Skeletal muscle cell (primary cell): ENCODE data around the gene LTBP2.

Experiments used
- DNase-seq: peaks from one replicate; pipeline ENCODE4 v3.0.0-alpha.2; 2010; ENCODE audit warnings: low read depth
- H3K4me3 ChIP-seq: 2 replicates; pipeline ENCODE4 v1.5.1; 2011; ENCODE audit warnings: low read depth, mild to moderate bottlenecking, control low read depth, low read length, moderate library complexity

Gene LTBP2

GRCh38 chr14:74577948-74578275 is 34.1 kb downstream of the LTBP2 start:
- no peak overlapping the region for H3K4me3 ChIP-seq
- no peak for DNase-seq

DNA sequence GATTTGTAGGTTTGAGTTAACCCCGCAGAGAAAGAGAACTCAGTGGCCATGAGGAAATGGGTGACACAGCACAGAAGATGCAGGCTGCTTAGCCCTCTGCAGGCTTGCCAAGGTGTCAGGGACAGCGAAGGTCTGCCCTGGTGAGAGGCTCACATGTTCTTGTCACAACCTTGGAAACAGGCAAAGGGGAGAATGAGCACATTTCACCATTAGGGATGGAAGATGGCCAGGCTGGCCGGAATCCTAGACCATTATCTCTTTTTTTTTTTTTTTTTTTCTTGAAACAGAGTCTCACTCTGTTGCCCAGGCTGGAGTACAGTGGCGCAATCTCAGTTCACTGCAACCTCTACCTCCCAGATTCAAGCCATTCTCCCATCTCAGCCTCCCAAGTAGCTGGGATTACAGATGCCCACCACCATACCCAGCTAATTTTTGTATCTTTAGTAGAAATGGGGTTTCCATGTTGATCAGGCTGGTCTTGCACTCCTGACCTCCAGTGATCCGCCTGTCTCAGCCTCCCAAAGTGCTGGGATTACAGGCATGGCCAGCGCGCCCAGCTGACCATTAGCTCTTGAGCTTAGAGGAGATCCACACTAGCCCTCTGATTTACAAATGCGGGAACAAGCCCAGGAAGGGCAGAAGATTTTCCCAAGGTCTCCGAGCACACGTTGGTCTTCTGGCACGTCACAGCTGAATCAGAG is 34.6 kb downstream of the LTBP2 start:
- no peak overlapping the region for H3K4me3 ChIP-seq
- no peak for DNase-seq

DNA sequence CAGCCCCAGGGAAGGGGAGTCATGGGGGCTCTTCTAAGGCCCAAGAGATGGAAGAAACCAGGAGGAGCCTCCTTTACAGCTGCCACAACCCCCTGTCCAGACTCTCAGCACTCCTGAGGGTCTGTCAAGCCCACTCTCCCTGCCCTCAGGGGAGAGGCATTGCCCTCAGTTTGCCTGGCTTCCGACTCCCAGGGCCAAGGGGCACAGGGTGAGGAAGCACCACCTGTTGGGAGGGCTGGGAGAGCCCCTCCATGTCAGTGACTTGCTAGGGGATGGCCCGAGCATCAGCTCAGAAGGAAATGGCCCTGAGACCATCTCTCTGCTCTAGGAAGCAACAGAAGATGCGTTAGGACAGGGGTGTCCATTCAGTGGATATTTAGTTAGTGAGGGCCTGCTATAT is 36.1 kb downstream of the LTBP2 start:
- H3K4me3 ChIP-seq, result no peak overlapping the region

GRCh38 chr14:74575507-74575906 is 36.5 kb downstream of the LTBP2 start:
- DNase-seq, result no peak
- no peak overlapping the region for H3K4me3 ChIP-seq

More for the DNA sequence above, 36.1 kb downstream of the LTBP2 start:
- DNase-seq, result no peak

DNA sequence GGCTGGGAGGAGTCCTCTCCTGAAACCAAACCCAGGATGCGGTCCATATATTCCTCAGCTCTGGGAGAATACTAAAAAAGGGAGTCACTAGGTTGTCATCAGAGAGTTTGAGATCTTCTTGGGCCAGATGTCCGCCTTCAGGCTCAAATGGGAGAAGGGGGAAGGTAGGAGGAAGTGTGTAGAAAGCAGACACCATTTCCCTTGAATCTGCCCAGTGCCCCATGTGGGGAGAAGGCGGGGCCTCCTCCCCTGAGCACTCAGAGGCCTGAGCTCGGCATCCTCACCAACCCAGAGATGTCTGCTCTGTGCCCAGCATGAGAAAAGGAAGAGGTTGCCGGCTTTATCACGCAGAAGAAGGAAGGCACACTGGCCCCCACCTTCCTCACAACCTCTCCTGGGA is 37.3 kb downstream of the LTBP2 start:
- DNase-seq, result no peak
- H3K4me3 ChIP-seq, result no peak overlapping the region

DNA sequence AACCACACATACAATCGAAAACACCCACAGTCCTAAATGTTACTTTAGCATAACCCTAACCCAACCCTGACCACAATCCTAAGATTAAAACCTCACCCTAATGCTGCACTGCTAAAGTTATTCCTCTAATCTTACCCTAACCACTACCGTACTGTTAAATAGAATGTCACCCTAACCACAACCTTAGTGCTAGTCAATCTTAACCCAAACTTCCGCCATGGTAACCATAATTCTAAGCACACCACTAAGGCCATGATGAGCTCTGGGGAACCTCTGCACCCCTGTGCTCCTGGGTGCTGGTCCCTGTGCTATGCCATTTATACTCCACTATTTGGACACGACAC is 38.0 kb downstream of the LTBP2 start:
- DNase-seq, result no peak
- no peak overlapping the region for H3K4me3 ChIP-seq

DNA sequence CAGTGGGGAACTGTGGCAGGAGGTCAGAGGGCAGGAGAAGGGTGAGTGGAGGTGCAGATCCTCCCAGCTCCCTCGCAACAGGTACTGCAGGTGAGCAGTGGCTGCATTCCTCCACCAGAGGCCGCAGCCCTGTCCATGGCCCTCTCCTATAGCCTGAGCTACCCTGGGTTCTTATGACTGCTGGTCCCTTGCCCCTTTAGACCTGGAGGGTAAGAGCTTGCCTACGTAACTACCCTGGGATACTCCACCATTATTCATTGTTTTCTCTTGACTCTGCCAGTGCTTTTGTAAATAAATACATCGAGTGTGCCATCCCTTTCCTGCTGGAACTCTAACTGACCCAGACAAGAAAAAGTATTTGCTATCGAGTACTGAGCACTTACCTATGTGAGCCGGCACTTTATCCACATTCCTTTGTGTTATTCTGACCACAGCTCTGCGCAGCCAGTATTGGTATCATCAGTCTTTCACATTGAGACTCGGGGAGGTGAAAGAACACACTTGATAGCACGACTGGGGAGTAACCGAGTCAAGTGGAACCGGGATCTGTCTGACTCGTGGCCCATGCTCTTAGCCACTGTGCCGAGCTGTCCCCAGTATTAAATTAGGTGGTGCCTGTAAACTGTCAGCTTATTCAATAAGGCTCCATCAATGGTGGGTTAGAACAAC is 38.5 kb downstream of the LTBP2 start:
- no peak overlapping the region for H3K4me3 ChIP-seq
- DNase-seq, result no peak

DNA sequence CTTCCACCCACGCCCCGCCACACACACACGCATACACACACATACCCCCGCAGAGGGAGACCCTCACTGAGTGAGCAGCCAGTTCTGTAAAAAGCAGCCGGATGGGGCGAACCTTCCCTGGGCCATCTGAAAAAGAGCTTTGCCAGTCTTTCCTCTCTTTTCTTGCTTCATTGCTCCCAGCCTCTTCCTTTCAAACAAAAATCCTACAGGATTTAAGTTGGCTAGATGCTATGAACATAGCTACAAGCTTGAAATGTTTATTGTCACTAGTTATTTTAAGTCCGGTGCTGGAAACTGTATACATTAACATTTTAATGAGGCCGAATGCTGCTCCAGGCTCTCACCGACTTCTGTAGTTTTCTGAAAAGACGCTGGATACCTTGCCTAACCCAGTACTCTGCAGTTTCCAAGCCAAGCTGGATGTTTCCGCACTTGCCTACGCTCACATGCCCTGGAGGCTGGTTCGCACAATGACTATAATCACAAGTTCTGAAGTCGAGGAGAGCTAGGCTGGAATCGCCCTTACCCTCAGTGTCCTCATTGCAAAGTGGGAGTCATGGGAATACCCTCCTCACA is 39.2 kb downstream of the LTBP2 start:
- no peak for DNase-seq

GRCh38 chr14:74571901-74572725 is 39.9 kb downstream of the LTBP2 start:
- peak overlapping the region; percentile 18 for H3K4me3 ChIP-seq
- peak; percentile 98 for DNase-seq

More for the DNA sequence above, 39.2 kb downstream of the LTBP2 start:
- peak overlapping the region; percentile 18 for H3K4me3 ChIP-seq

DNA sequence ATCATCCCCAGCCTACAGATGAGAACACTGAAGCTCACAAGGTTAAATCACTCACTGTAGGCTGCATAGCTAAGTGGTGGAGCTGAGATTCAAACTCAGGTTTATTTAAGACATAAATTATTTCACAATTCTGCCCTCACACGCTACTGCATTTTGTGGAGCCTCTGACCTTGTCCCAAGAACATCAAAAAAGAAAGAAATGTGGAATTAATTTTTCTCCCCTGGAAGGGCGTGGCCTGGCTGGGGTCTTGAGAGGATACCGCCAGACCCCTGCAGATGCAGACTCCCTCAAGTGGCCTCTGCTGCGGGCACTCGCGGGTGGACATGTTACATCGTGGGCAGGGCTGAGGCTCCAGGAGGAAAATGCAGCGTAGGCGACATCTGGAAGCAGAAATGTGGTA is 40.6 kb downstream of the LTBP2 start:
- H3K4me3 ChIP-seq, result peak overlapping the region; percentile 28
- no peak for DNase-seq

GRCh38 chr14:74570696-74571095 is 41.3 kb downstream of the LTBP2 start:
- H3K4me3 ChIP-seq, result no peak overlapping the region

GRCh38 chr14:74569806-74570591 is 42.0 kb downstream of the LTBP2 start:
- H3K4me3 ChIP-seq, result no peak overlapping the region
- DNase-seq, result no peak

More at GRCh38 chr14:74570696-74571095, 41.3 kb downstream of the LTBP2 start:
- DNase-seq, result no peak

GRCh38 chr14:74569387-74569786 is 42.6 kb downstream of the LTBP2 start:
- H3K4me3 ChIP-seq, result no peak overlapping the region
- no peak for DNase-seq

- no peak for DNase-seq
- H3K4me3 ChIP-seq, result no peak overlapping the region
Measured at GRCh38 chr14:74568911-74569310, 43.1 kb downstream of the LTBP2 start.

DNA sequence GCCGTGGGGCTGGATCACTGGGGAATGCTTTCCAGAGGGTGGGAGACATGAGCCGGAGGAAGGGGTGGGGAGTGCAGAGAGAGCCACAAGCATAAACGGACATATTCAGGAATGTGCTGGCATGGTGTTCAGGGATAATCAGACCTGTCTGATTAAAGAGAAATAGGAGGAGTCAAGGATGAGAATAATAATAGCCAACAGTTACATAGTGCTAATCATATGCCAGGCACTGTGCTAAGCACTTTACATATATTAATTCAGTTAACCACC is 43.7 kb downstream of the LTBP2 start:
- H3K4me3 ChIP-seq, result no peak overlapping the region
- no peak for DNase-seq

- no peak overlapping the region for H3K4me3 ChIP-seq
- DNase-seq, result no peak
Measured at GRCh38 chr14:74567646-74568379, 44.2 kb downstream of the LTBP2 start.

DNA sequence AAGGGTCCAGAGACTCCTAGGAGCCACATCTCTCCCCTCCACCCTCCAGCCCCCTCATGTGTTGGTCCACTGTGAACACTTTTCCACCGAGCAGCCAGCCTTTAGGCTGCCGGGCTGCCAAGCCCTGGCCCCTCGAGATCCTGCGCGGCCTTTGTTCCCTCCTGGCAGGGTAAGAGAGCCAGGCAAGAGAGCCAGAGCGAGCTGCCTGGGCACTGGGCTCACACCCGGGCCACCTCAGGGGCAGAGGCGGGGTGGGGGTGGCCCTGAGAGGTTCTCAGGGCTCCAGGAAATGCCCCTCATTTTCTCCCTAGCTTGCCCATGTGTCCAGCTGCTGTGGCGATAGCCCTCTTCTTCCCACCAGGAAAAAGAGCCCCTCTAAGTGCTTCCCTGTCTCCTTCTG is 44.8 kb downstream of the LTBP2 start:
- DNase-seq, result no peak

GRCh38 chr14:74566174-74567141 is 45.6 kb downstream of the LTBP2 start:
- DNase-seq, result no peak
- H3K4me3 ChIP-seq, result no peak overlapping the region

More for the DNA sequence above, 44.8 kb downstream of the LTBP2 start:
- H3K4me3 ChIP-seq, result no peak overlapping the region
